Choroid plexus epithelial cell (primary cell): ENCODE data around the gene TMEM39B.

ENCODE experiments used
- DNase-seq: peaks from one replicate; pipeline ENCODE4 v3.0.0-alpha.2; 2010; ENCODE audit warnings: low read depth
- H3K4me3 ChIP-seq: 2 replicates; pipeline ENCODE4 v1.5.1; 2011; ENCODE audit warnings: low read depth, mild to moderate bottlenecking, control low read depth, low read length, moderate library complexity
- CTCF ChIP-seq: conservative IDR thresholded peaks from 2 replicates; pipeline ENCODE4 v1.5.1; 2011; ENCODE audit warnings: low read depth, mild to moderate bottlenecking, control low read depth, inconsistent platforms, low read length, moderate library complexity

The TMEM39B gene

GRCh38 chr1:32072622-32073298 lies at the start of gene TMEM39B:
TMEM39B (plus strand) TSS chr1:32072939; CDS start chr1:32073048, 109 bp downstream.
- peak within 1 kb of the TSS; percentile 99 for H3K4me3 ChIP-seq
- DNase-seq: peak; percentile 97
- TF ChIP-seq CTCF: no peak

- TF ChIP-seq CTCF: no peak
- peak; percentile 43 for DNase-seq
- H3K4me3 ChIP-seq: no peak overlapping the region
Measured at GRCh38 chr1:32023351-32023750, 49.4 kb upstream of the TMEM39B start.

DNA sequence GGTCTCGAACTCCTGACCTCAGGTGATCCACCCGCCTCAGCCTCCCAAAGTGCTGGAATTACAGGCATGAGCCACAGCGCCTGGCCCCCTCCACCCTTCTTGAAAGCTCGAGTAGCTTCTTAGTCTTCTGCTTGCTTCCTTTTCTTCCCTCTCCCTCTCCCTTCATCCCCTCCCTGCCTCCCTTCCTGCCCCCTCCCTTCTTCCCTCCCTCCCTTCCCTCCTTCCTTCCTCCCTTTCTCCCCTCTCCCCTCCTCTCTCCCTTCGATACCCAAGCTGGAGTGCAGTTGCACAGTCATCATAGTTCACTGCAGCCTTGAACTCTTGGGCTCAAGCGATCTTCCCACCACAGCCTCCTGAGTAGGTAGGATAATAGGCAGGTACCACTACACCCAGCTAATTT lies 47.2 kb upstream of the TMEM39B start:
- H3K4me3 ChIP-seq: no peak overlapping the region
- no peak for DNase-seq
- TF ChIP-seq CTCF: no peak

DNA sequence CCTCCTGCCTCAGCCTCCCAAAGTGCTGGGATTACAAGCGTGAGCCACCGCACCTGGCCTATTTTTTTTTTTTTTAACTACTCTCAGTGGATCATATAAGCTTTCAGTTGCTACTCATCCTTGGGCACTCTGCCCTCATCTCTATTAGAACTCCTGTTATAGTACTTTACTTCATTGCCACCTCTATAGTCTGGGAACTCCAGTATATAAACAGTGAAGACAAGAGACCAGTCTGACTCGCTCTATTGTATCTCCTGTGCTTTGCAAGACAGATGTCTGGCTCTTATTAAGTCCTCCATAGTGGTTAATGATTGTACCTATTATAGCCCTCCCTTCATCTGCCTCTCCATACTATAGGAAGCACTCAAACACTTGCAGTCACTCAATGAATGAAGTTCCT lies 44.0 kb upstream of the TMEM39B start:
- no peak for DNase-seq
- no peak for TF ChIP-seq CTCF
- H3K4me3 ChIP-seq: no peak overlapping the region

DNA sequence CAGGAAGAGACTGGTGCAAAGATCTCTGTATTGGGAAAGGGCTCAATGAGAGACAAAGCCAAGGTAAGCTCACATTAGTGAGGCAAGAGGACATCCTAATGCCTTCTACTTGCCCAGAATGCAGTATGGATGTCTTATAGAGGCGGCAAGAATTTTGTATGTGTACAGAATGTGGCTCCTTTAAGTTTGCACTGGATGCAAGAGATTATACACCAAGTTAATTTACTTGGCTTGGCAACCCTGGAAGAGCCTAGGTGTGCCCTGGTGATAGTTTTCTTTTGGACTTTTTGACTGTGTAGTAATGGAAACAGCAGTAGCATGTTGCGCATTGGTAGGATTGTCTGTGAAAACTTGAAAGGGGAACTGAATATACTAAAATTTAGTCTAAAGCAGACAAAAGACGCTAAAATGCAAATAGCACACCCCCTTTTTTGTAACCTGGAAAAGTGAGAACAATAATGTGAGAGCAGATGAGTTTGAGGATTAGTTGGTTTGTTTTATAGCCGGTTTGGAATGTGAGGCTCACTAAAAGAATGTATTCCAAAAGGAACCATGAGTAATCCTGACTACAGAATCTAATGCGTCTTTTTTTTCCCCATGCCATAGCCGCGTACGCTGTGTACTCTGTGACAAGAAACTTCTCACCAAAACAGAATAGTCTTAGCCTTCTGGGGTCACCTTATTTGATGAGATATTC lies 41.0 kb upstream of the TMEM39B start:
- TF ChIP-seq CTCF: no peak
- no peak overlapping the region for H3K4me3 ChIP-seq
- DNase-seq: peak; percentile 70

GRCh38 chr1:32032275-32032615 lies 40.5 kb upstream of the TMEM39B start:
- no peak for TF ChIP-seq CTCF
- no peak overlapping the region for H3K4me3 ChIP-seq
- no peak for DNase-seq

DNA sequence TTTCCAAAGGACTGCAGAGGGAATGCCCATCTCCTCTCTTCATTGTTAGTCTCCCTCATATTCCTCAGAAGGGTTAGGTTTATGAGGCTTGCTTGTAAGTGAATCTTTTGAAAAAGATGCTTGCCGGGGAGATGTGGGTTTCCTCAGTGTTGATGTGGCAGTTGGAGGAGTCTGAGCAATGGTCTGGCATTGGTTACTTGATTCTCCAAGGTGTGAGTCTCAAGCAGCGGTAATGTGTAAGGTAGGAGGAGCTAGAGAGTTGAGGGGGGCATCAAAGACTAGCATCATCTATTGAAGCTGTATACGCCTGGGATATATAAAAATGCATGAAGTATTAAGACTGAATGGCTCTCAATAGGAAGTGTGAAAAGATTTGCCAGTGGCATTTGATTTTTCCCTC lies 37.6 kb upstream of the TMEM39B start:
- no peak for DNase-seq
- no peak for TF ChIP-seq CTCF
- no peak overlapping the region for H3K4me3 ChIP-seq
